ENCODE results near the gene NXN.
"Not testable (repeated sequence)": the region's sequence is repeated elsewhere in the genome, so short reads cannot be mapped to it uniquely, and the experiment has no call there.

NXN gene

GRCh38 chr17:829614-830013, 150.0 kb downstream of the NXN start:
- not testable (repeated sequence) for DNase-seq (ENCODE audit: low spot score)

- DNase-seq (ENCODE audit: low spot score) = no peak
Measured at GRCh38 chr17:828761-829160, 150.8 kb downstream of the NXN start.

DNA sequence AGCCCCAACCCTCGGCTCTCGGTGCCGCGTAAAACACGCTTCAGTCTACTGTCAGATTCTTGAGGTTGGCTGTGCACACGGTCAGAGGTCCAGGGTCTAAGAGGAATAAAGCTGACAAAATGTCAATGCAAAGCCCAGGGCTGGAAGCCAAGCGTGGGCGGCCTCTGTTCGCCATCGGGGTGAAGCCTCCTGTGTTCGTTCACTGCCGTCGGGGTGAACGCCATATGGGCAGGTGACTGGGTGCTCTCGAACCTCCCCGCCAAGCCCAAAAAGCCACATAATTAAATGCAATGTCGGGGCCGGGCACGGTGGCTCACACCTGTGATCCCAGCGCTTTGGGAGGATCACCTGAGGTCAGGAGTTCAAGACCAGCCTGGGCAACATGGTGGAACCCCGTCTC, 152.8 kb downstream of the NXN start:
- no peak for DNase-seq (ENCODE audit: low spot score)

GRCh38 chr17:825216-825615, 154.4 kb downstream of the NXN start:
- DNase-seq (ENCODE audit: low spot score) = no peak

DNA sequence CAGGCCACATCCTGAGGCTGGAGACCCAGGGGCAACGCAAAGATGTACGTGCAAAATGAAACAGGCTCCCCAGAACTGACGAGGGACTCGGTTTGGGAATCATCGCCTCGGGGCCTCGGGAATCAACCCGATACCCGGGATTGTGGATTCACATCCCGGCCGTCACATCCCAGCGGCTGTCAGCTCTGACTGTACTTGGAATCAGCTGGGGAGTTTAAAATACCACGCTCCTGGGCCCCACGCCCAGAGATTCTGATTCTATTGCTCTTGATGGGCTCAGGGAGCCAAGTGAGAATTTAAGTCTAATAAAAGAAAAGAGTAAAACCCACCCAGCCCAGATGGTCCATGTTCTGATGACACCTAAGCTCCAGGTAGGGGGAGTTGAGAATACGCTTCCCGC, 155.2 kb downstream of the NXN start:
- DNase-seq (ENCODE audit: low spot score) = no peak

GRCh38 chr17:823501-823902, 156.1 kb downstream of the NXN start:
- no peak for DNase-seq (ENCODE audit: low spot score)

DNA sequence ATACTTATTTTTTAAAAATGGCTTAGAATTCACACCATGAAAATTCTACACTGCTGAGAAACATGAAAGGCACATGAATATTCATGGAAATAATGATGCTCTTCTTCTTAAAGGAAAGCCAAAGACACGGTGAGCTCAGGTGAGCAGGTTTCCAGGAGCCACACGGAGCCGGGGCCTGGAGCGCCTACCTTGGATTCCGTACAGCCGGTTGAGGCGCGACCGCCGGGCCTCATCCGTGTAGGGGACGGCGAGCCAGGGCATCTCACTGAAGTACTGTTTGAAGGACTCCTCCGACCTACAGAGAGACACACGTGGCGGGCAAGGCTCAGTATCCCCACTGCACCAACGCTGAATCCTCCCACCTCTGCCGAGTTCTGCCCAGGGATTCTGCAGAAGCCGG, 160.3 kb downstream of the NXN start:
- no peak for DNase-seq (ENCODE audit: low spot score)

- DNase-seq (ENCODE audit: low spot score) = no peak
Measured at GRCh38 chr17:814371-814770, 165.2 kb downstream of the NXN start.

DNA sequence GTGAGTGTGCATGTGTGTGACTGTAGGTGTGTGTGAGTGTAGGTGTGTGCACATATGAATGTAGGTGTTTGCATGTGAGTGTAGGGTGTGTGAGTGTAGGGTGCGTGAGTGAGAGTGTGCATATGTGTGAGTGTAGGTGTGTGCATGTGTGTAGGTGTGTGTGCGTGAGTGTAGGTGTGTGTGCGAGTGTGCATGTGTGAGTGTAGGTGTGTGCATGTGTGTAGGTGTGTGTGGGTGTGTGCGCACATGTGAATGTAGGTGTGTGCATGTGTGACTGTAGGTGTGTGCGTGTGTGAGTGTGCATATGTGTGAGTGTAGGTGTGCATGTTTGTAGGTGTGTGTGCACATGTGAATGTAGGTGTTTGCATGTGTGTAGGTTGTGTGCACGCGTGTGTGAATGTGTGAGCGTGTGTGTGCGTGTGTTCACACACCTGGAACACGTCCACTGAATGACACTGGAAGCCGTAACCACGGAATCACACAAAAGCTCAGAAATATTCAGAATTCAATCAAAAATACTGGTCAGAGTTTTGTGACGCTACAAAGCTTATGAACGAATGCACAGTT, 166.9 kb downstream of the NXN start:
- DNase-seq (ENCODE audit: low spot score) = no peak

GRCh38 chr17:811051-811784, 168.4 kb downstream of the NXN start:
- DNase-seq (ENCODE audit: low spot score) = no peak

DNA sequence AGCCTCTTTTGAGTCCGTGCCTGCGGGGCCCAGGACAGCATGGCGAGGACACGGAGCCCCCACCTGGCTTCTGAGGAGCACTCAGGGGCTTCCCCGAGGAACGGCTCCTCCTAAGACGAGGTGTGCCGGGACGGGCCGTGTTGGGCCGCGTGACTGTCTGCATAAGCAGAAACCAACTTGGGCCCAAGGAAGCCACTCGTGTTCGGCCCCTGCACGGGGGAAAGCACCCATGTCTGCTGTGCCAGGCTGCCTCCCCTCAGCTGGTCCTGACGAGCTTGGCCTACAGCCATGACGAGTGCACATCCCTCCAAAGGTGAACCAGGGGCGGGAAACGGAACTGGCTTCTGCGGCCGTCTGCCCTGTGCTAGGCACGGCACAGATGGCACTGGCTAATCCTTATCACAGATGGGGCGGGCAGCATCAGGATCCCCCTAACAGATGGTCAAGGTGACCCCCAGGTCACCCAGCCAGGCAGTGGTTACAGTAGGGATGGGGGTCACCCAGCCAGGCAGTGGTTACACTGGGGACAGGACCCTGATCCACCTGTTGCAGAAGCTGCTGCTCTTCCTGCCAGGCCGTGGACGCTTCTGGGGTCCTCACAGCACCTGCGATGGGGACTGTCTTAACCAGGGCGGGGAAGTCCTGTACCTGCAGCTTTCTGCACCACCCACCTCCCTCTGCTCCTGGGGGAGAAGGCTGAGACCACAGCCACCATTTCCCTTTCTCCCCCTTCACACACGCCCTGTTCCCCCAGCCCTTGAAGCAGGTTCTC, 171.9 kb downstream of the NXN start:
- no peak for DNase-seq (ENCODE audit: low spot score)

DNA sequence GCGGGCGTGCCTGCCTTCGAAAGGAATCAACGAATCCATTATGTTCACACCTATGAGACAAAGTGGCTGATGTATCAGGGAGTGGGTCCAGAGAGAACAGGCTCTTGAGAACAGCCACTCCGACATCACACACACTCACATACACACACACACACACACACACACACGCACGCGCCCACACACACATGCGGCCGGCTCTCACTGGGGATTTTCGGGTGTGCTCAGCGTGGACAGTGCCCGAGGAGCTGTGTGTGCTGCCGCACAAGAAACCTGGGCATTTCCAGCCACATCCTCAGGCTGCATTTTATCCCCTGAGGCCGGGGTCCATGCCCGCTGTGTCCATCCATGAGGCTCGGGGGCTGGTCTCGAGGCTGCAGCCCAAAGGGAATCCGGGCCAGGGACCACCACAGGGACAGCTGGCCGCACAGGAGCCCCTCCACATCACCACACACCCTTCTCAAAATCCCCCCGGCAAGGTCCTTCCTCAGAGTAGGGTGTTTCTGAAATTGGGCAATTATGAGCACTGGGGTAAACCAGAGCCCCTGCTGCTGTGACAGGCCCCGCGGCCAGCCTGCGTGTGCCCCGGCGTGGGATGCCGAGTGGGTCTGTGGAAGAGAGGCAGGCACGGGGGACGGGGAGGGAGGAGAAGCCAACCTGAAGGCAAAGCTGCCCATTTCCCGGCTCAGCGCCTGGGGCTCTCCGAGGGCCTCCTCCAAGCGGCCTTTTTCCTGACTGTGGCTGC, 172.6 kb downstream of the NXN start:
- DNase-seq (ENCODE audit: low spot score) = no peak

DNA sequence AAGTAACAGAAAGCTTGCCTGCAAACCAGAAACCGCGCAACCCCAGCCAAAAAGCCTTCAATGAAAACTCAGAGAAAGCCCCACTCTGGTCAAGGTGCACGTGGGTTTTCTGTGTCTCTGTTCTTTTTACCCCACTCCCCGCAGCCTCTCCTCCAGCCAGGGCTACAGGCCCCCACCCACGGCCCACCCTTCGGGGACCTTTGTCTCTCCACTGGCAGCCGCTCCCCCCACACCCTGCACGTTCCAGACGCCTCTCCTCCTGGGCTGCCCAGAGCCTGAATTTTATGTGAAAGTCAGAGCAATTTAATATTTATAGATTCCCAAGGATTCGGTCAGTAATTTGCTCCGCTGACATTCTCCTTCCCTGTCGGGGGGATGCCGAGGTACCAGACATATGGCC, 173.2 kb downstream of the NXN start:
- no peak for DNase-seq (ENCODE audit: low spot score)

DNA sequence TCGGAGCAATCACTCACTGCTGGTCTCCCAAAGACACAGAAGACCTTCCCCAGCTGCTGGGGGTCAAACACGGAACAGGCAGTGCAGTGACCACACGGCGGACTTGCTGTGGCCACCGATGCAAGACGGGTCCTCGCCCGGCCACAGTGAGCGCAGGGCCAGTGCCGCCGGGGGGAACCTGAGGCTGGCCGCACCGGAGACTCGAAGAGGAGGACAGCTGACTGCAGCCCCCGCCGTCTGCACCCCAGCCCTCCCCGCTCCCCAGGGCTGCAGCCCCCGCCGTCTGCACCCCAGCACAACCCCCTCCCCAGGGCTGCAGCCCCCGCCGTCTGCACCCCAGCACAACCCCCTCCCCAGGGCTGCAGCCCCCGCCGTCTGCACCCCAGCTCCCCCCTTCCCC, 173.7 kb downstream of the NXN start:
- DNase-seq (ENCODE audit: low spot score) = not testable (repeated sequence)

DNA sequence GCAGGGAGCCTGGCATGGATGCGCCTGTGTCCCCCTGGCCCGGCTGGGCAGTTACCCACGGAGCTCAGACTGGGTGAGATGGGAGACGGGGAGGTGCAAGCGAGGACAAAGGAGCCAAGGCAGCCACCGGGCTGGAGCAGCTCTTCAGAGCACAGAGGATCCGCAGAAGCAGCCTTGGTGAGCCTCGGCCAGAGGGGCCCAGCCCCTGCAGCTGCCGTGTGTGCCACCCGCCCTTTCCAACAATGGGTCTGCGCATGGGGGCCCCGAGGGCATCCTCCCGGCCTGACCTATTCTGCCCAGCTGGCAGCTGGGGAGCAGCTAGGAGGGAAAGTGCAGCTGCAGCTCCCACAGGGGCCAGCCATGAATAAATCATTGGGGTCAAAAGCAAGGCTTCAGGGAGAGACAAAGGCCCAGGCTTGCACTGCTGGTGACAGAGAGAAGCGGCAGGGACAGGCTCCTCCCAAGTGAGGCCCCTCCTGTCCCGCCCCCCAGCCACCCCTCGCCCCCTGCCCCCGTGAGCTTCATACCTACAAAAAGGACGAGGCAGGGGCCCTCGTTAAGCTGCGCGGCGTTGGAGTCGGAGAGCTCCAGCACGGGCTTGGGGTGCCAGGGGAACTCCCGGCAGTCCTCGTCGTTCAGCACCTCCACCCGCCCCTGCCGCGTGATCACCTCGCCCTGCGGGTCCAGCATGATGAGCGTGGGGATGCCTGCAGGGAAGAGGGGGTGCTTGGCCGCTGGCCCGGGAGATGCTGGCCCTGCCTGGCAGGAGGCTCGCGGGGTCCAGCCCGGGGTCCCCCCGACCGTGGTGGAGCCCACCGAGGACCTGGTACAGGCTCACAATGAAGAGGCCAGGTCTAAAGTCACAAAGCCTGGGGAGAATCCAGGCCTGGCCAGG, 174.8 kb downstream of the NXN start:
- DNase-seq (ENCODE audit: low spot score) = no peak

DNA sequence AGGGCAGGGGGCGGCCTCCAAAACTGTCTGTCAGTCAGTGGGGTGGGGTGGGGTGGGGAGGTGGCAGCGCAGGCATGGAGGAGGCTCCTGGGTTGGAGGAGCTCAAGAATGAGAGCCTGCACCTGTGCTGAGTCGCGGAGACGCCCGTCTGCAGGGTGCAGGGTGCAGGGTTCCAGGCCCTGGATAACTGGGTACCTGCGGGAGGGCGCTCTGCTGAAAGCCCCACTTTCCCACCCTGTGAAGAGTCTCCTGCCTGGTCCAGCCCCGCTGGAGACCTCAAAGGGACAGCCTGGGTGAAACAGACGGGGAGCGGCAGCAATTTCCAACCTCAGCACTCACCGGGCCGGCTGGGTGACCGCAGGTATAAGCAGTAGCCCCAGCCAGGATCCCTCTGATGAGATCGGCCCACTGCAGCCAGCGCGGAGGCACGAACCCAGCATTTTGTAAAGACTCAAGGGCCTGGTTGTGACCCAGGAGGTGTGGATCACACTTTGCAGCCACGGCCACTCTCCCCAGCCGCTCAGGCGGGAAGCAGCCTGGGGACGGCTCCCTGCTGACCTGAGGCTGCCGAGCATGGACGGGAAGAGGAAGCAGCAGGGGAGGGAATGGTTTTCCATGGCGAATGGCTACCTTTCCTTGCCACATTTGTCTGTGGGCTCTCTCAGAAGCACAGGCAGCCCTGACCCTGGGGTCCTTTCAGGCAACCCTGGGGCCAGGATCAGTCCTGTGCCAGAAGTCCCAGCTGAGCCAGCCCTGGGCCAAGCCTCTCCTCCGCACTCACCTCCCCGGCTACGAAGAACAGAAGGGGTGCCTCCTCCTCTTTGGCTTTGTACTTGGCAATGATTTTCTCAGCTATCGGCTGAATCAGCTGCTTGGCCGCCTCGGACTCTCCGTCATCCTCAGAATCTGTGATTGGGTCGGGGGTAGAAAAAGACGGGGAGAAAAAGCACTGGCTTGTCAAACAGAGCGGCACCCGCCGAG, 176.4 kb downstream of the NXN start:
- no peak for DNase-seq (ENCODE audit: low spot score)

DNA sequence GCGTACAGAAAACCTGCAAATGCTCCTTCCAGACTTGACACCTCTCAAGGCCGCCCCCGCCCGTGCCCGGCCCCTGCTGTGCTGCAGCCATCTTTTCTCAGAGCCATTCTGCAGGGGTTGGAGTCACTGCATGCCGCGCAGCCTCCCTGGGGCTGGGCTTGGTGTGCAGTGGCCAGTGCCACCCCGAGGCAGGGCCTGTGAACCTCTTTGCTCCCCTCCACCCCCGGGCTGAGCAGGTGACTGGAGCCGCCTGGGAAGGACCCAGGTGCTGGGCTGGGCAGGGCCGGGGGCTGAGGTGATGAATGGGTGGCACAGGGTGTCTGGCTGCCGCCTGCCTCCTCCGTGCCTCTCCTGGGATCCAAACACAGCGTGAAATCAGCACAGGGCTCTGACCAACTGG, 177.1 kb downstream of the NXN start:
- DNase-seq (ENCODE audit: low spot score) = no peak

GRCh38 chr17:801660-802059, 177.9 kb downstream of the NXN start:
- no peak for DNase-seq (ENCODE audit: low spot score)

DNA sequence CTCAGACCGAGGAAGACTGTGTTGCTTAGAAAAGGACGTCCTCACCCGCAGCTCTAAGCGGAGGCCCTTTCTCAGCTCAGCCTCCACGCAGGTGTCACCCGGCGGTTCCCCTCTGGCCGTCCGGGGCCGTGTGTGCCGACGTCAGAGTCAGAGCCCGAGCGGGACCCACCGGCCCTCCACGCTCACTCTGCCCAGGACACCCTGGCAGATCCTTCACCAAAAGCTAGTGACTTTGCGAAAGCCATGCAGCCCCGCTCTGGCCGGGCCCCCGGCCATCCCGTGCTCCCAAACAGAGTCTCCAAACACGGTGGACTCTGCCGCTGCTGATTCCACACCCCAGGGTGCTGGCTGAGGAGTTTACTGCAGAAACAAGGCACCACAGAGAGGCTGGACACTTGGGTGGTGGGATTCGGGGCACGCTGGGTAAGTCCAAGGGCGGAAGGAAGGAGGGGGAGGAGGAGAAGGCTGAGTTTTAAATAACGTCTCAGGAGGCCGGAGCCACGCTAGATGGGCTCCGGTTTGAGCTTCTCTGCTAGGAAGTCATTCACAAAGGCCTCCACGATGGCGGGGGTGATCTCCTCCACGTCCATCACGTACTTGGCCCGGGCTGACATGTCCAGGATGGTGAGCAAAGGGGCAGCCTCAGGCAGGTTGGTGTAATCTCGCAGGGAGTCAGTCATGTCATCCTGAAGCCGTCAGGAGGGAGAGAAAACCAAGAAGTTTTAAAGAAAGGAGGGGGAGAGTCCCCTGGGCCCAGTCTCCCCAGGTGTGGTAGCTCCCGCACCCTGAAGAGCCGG, 178.9 kb downstream of the NXN start:
- DNase-seq (ENCODE audit: low spot score) = no peak

DNA sequence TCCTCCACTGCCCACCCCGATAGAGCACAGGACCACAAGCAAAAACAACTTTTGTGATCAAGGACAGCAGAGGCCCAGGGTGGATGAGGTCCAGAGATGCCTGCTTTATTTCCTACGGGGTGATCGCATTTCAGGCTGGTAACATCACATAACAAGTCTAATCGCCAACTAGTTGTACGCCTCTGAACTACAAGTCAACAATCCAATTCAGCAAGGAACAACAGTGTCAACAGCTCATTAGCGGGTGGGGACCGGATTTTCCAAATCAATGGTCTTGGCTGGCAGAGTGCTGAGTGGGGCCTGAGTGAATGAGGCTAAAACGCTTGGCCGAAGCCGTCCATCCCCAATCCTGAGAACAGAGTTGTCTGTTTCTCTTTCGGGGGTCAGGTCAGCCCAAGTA, 180.3 kb downstream of the NXN start:
- no peak for DNase-seq (ENCODE audit: low spot score)
